GF-D8 (cell line): ENCODE results near the gene SLC39A11.
A peak's percentile ranks its signal among the peaks of the same experiment; 100 is the strongest.
"Not testable (repeated sequence)": the region's sequence is repeated elsewhere in the genome, so short reads cannot be mapped to it uniquely, and the experiment has no call there.

ENCODE experiments used
- DNase-seq: peaks from one replicate; lab custom pipeline; 2025; lab: John Stamatoyannopoulos, UW

Gene SLC39A11

GRCh38 chr17:73007407-73007806 lies 85.1 kb downstream of the SLC39A11 start:
- DNase-seq = no peak

GRCh38 chr17:73005360-73005759 lies 87.1 kb downstream of the SLC39A11 start:
- no peak for DNase-seq

- DNase-seq = no peak
Measured at GRCh38 chr17:73003487-73003886, 89.0 kb downstream of the SLC39A11 start.

DNA sequence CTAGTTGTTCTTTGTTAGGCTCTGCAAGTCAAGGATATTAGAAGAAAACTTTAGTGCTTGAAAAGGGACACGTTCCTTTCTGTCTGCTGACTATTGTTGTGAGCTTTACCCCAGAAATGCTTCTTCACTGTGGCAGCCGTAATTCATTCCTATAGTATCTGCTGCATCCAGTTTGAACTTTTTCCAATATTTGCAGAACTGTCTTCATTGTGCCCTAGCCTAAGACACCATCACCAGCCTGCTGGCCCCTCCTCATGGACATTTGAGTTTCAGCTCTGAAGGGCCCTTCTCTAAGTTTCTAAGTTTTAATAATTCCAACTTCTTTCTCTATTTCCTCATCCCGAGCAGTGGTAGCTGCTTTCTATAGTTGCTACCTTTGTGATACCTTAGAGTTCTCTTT lies 91.7 kb downstream of the SLC39A11 start:
- DNase-seq = no peak

DNA sequence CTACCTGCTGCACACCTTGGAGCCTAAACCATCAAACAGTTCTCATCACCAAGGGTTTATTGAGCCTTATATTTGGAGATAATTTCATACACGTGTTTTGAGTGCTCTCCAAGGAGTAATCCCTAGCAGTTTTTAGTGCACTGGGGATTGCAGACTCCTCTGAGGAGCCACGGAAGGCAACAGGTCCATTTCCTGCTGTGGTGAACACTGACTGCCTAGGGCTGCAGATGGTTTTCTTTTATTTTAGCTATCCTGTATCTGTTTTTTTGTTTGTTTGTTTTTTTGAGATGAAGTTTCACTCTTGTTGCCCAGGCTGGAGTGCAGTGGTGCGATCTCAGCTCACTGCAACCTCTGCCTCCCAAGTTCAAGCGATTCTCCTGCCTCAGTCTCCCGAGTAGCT lies 93.0 kb downstream of the SLC39A11 start:
- not testable (repeated sequence) for DNase-seq

DNA sequence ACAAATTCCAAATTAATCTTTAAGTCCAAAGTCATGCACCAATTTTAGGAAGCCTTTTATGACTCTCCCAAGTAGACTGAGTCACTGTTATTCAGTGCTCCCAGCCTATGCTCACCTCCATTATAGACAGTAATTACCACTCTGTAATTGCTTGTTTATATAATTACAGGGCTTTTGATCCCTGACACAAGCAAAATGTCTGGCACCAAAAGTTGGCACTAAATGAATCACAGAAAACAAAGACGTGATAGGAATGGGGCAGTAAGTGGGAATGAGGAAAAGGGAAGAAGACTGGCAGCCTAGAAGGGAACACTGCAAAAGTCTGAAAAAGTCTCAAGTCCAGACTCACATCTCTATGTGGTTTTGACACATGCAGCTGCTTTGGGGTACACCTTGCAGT lies 94.1 kb downstream of the SLC39A11 start:
- no peak for DNase-seq

DNA sequence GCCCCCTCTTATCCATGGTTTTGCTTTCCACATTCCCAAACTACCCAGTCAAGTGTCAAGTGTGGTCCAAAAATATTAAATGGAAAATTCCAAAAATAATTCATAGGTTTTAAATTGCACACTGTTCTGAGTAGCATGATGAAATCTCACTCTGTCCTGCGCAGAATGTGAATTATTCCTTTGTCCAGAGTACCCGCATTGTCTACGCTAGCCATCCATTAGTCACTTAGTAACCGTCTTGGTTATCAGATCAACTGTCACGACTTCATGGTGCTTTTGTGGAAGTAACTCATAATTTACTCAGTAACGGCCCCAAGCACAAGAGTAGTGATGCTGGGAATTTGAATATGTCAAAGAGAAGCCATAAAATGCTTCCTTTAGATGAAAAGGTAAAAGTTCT lies 94.9 kb downstream of the SLC39A11 start:
- DNase-seq = no peak

DNA sequence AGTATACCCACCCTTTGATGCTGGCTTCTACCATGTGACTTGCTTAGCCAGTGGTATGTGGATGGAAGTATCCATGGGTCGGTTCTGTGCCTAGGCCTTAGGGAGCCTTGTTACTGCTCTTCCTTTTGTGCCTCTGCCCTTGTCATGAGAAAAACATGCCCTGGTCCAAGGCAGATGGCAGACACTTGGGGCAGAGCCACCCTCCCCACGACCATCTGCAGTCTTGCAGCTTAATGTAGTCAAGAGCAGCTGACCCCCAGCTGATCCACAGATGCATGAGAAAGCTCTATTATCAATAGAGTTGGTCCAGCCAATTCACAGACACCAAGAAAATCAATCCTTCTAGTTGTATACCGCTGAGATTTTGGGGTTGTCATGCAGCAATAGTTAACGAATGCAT lies 95.7 kb downstream of the SLC39A11 start:
- DNase-seq = no peak

DNA sequence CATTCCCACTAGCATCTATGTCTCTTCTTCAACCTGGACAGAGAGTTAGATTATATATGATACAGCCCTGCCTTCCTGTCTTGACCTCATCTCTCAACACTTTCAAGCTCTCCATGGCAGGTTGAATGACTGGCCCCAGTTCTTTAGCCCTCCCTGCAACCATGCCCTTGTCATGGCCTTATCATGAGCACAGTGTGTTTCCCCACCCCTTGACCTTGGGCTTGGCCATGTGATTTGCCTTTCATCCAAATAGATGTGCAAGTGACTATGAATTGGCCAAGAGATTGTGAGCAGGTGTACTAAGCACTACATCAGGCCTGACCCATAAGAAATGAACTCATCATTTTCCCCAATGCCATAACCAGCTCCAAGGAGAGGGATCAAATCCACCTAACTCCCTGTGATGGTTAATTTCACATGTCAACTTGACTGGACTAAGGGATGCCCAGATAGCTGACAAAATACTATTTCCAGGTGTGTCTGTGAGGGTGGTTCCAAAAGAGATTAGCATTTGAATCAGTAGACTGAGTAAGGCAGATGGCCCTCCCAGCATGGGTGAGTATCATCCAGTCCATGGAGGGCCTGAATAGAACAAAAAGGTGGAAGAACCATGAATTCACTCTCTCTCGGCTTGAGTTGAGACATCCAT lies 97.4 kb downstream of the SLC39A11 start:
- DNase-seq = no peak

DNA sequence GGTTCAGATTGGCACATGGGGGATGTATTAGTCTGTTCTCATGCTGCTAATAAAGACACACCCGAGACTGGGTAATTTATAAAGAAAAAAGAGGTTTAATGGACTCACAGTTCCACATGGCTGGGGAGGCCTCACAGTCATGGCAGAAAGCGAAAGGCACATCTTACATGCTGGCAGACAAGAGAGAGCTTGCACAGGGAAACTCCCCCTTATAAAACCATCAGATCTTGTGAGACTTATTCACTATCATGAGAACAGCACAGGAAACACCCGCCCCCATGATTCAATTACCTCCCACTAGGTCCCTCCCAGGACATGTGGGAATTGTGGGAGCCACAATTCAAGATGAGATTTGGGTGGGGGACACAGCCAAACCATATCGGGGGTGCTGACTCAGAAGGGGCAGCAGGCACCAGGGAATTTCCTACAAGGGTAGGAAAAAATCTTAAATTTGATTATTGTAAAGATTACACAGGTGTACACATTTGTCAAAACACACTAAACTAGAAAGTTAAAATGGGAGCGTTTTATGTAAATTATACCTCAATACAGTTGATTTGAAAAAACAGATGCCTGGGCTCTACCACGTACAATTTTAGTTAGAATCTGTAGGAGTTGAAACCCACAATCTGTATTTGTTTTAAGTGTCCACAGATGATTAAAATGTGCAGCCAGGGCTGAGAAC lies 99.6 kb downstream of the SLC39A11 start:
- not testable (repeated sequence) for DNase-seq

DNA sequence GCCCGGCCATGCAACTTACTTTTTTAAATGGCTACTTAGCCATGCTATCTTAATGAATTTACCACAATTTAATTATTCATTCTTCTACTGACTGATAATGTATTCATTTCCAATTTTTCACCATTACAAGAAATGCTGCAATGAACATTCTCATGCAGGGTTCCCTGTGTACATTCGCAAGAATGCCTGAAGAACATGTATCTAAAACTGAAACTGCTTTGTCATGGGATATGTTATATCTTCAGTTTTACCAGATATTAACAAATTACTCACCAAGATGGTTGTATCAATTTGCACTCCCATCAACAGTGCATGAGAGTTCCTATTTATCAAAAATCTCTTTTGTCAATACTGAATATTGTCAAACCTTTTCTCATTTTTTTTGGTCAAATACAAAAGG lies 100.8 kb downstream of the SLC39A11 start:
- no peak for DNase-seq

DNA sequence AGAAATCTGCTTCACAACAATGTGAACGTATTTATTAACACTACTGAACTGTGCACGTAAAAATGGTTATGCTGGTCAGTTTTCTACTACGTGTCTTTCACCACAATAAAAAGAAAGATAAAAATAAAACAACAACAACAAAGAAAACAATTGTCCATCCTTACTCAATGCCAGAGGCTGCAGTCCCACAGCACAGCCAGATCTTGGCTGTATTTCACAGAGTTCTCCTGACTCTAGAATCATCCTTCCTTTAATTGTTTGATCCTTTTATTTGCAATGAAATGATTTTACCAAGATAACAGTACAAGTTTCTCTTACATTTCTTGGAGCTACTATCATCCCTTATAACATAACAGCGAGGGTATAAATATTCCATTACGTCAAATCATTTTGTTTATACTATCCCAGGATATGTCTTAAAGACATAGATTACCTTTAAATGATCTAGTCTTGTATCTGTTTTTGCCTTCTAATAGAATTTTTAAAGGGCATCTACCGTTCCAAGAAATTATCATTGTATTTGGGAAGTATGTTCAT lies 103.3 kb downstream of the SLC39A11 start:
- DNase-seq = no peak

DNA sequence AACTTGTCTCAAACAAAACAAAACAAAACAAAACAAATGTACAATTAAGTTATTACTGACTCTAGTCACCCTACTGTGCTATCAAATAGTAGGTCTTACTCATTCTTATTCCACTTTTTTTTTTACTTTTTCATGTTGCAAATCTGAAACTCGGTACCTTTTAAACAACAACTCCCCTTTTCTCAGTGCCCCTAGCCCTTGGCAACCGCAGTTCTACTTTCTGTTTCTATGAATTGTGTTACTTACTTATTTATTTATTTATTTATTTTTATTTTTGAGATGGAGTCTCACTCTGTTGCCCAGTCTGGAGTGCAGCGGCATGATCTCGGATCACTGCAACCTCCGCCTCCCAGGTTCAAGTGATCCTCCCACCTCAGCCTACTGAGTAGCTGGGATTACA lies 104.0 kb downstream of the SLC39A11 start:
- DNase-seq = no peak

DNA sequence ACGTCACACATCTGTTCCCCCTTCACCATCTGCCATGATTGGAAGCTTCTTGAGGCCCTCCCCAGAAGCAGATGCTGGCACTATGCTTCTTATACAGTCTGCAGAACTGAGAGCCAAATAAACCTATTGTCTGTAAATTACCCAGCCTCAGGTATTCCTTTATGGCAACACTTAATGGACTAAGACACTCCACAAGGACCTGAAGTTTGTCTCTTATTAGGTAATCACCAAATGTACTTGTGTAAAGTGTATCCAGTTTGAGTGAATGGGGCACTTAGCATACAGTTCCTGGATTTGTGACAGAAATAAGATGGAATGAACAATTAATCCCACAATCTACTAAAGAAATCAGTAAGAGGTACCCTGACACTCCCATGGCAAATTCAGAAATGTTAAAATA lies 105.3 kb downstream of the SLC39A11 start:
- no peak for DNase-seq

DNA sequence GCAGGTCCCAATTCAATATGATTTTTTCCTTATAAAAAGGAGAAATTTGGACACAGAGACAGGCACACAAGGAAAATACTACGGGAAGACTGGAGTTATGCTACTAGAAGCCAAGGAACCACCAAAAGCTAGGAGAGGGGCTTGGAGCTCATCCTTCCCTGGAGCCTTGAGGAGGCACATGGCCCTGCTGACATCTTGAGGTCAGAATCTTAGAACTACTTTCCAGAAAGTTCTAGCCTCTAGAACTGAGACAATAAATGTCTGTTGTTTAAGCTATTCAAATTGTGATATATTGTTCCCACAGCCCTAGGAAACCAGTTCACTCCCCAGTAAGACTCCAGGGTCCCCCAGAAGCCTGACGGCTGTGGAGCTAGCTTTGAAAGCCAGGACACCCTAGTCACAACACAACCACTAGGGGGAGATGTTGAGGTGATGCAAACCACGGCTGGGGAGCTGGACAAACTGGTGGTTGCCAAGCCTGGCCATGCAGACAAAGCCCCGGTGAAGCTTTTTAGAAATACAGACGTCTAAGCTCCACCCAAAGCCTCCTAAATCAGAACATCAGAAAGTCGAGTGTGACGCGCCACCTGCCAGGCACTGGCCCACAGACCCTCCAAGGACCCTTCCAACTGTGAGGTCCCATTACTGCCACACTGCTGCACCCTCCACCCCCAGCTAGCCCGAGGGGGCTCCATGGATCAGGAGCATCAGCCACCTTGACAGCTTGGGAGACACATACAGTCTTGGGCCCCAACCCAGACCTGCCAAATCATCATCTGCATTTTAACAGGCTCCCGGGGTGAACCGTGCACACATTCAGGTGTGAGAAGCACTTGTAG lies 106.4 kb downstream of the SLC39A11 start:
- peak; percentile 62 for DNase-seq

GRCh38 chr17:72984926-72985325 lies 107.6 kb downstream of the SLC39A11 start:
- DNase-seq = no peak

GRCh38 chr17:72984145-72984925 lies 108.2 kb downstream of the SLC39A11 start:
- no peak for DNase-seq

- no peak for DNase-seq
Measured at GRCh38 chr17:72982680-72983079, 109.8 kb downstream of the SLC39A11 start.

DNA sequence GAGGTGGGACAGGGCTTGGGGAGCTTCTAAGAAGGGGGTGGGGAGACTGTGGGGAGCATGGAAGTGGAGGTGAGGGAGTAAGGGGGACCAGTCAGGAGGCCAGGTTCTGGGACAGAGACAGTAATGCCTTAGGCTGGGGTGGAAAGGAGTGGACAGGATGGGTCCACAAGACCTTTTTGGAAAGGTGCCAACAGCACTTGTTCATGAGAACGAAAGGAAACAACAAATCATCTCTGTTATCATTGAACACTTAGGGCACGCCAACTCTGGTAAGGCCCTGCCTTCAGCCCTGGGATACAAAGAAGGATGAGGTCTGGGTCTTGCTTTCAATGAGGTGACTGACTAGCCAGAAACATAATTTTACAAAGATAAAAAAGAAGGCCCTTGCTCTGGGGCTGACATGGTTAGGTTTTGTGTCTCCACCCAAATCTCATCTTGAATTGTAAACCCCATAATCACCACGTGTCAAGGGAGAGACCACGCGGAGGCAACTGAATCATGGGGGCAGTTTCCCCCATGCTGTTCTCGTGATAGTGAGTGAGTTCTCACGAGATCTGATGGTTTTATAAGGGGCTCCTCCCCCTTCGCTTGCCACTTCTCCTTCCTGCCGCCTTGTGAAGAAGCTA lies 113.8 kb downstream of the SLC39A11 start:
- no peak for DNase-seq

DNA sequence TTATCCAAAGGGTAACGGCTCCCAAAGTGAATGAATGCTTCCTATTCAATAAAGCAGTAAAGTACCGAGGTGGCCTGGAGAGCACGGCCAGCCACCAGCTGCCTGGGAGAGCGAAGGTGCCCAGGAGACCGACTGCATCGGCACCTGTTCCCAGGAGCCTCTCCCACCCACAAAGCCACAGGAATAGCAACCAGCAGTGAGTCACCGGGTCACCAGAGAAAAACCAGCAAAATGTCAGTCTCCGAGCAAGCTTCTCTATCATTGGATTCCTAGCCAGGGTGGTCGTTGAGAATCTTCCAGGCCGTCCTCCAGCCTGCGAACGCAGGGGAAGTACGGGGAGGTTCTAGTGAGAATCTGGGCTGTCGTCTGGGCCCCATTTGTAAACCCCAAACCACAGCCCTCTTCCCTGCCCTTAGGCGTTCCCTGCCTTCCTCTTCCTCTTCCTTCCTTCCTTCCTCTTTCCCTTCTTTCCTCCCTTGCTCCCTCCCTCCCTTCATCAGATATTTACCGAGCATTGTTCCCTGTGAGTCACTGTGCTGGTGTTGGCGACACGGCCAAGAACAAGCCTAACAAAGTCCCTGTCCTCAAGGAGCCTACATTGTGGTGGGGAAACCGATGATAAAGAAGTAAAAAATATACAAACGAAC lies 114.6 kb downstream of the SLC39A11 start:
- no peak for DNase-seq
